Measurements from ENCODE around the gene HLA-A. TPM values are rescaled to one million over a fixed set of nuclear protein-coding genes. Genes with fewer than 3 reads are reported as not detected.

The HLA-A gene
- total RNA-seq, 1 experiment from 2014 or later: 251 TPM

GRCh38 chr6:29945281-29945820, 3.0 kb downstream of the HLA-A start:
- H3K27ac ChIP-seq (ENCODE audit: low read depth, low read length): no peak overlapping the region
- no peak overlapping the region for H3K4me2 ChIP-seq (ENCODE audit: low read length)
- no peaks in the 10 kb centered on the region for H3K9me2 ChIP-seq (ENCODE audit: insufficient read depth)
- no peaks in the 10 kb centered on the region for H3K27me3 ChIP-seq (ENCODE audit: insufficient read depth, low read length)
- no peak overlapping the region for H2AFZ ChIP-seq (ENCODE audit: low read depth, low read length, poor library complexity, severe bottlenecking)
- H4K20me1 ChIP-seq (ENCODE audit: insufficient read depth): no peaks in the 10 kb centered on the region
- intact Hi-C loops (cut with micrococcal nuclease): no loop called here
- DNase-seq (ENCODE audit: low read depth, low spot score) (no peak), ATAC-seq (no peak)
- H3K9ac ChIP-seq (ENCODE audit: low read length): no peak overlapping the region
- H3K79me2 ChIP-seq (ENCODE audit: insufficient read depth, low read length): peaks cover 14% of the 10 kb centered on the region; the same call in 1 of the 2 replicates
- ChIA-PET RAD21 (ENCODE audit: low non-redundant PET in 1 of 2, low total read pairs in 2 of 2, uncharacterized antibody in 2 of 2, unreplicated experiment in 2 of 2) (no interaction called here), POLR2A (no interaction called here), CTCF (no interaction called here)
- TF ChIP-seq, protein P1, sequence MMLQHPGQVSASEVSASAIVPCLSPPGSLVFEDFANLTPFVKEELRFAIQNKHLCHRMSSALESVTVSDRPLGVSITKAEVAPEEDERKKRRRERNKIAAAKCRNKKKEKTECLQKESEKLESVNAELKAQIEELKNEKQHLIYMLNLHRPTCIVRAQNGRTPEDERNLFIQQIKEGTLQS (IDR thresholded peaks at IDR 0.05): no peak
- no peak for TF ChIP-seq EGR1 (IDR thresholded peaks at IDR 0.05; ENCODE audit: low read depth)
- no peak for TF ChIP-seq EZH2 (IDR thresholded peaks at IDR 0.05)
- no peak for TF ChIP-seq SIN3A (IDR thresholded peaks at IDR 0.05; ENCODE audit: low read depth)
- TF ChIP-seq CTCF (IDR thresholded peaks at IDR 0.05 in 2 of 3, conservative IDR thresholded peaks at IDR 0.05 in 1 of 3; ENCODE audit: borderline replicate concordance in 1 of 3, insufficient read depth in 1 of 3, low read depth in 2 of 3, low read length in 2 of 3): no peak
- TF ChIP-seq, protein P2, sequence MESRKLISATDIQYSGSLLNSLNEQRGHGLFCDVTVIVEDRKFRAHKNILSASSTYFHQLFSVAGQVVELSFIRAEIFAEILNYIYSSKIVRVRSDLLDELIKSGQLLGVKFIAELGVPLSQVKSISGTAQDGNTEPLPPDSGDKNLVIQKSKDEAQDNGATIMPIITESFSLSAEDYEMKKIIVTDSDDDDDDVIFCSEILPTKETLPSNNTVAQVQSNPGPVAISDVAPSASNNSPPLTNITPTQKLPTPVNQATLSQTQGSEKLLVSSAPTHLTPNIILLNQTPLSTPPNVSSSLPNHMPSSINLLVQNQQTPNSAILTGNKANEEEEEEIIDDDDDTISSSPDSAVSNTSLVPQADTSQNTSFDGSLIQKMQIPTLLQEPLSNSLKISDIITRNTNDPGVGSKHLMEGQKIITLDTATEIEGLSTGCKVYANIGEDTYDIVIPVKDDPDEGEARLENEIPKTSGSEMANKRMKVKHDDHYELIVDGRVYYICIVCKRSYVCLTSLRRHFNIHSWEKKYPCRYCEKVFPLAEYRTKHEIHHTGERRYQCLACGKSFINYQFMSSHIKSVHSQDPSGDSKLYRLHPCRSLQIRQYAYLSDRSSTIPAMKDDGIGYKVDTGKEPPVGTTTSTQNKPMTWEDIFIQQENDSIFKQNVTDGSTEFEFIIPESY (IDR thresholded peaks at IDR 0.05; ENCODE audit: extremely low read depth, insufficient replicate concordance, low read length): no peak
- no peak for TF ChIP-seq ELF1 (IDR thresholded peaks at IDR 0.05; ENCODE audit: borderline replicate concordance, low read depth)
- TF ChIP-seq TCF7L2 (IDR thresholded peaks at IDR 0.05; ENCODE audit: borderline replicate concordance, extremely low read depth, insufficient read depth, insufficient read length): no peak
- no peak for TF ChIP-seq CEBPB (IDR thresholded peaks at IDR 0.05; ENCODE audit: low read depth)
- TF ChIP-seq FOSL1 (IDR thresholded peaks at IDR 0.05; ENCODE audit: low read depth): no peak
- no peak for TF ChIP-seq EZH2phosphoT487 (IDR thresholded peaks at IDR 0.05; ENCODE audit: borderline replicate concordance)
- TF ChIP-seq SP1 (IDR thresholded peaks at IDR 0.05; ENCODE audit: low read depth): no peak
- no peak for TF ChIP-seq ZNF274 (IDR thresholded peaks at IDR 0.05; ENCODE audit: low read depth, low read length)
- peaks cover 4 to 11% of the 10 kb centered on the region in 2 experiments; a peak in 3 of 4 replicates for H3K36me3 ChIP-seq (ENCODE audit: control insufficient read depth in 1 of 2, insufficient read depth in 2 of 2, low read length in 2 of 2)
- no peak overlapping the region for H3K4me3 ChIP-seq (replicated peaks in 1 of 2; ENCODE audit: low read depth in 1 of 2, low read length in 2 of 2)
- H3K4me1 ChIP-seq (ENCODE audit: control insufficient read depth in 1 of 2, insufficient read depth in 2 of 2, low read length in 2 of 2): peaks cover 0 to 20% of the 10 kb centered on the region in 2 experiments; a peak in 2 of 4 replicates
- H3K9me3 ChIP-seq (ENCODE audit: control insufficient read depth in 1 of 2, insufficient read depth in 1 of 2, low read depth in 1 of 2, low read length in 2 of 2): no peaks in the 10 kb centered on the region
- BruUV-seq (replicated peaks): no TSS peak

Data from HCT116 (cell line).